NCI-H2107 treated with DMSO at 0.1 percent for 48 hours (cell line): ENCODE data around the gene PANK4.

Experiments used
- DNase-seq: peaks from one replicate; lab custom pipeline; 2025; ENCODE audit not compliant: unreplicated experiment; lab: John Stamatoyannopoulos, UW

PANK4 gene

DNA sequence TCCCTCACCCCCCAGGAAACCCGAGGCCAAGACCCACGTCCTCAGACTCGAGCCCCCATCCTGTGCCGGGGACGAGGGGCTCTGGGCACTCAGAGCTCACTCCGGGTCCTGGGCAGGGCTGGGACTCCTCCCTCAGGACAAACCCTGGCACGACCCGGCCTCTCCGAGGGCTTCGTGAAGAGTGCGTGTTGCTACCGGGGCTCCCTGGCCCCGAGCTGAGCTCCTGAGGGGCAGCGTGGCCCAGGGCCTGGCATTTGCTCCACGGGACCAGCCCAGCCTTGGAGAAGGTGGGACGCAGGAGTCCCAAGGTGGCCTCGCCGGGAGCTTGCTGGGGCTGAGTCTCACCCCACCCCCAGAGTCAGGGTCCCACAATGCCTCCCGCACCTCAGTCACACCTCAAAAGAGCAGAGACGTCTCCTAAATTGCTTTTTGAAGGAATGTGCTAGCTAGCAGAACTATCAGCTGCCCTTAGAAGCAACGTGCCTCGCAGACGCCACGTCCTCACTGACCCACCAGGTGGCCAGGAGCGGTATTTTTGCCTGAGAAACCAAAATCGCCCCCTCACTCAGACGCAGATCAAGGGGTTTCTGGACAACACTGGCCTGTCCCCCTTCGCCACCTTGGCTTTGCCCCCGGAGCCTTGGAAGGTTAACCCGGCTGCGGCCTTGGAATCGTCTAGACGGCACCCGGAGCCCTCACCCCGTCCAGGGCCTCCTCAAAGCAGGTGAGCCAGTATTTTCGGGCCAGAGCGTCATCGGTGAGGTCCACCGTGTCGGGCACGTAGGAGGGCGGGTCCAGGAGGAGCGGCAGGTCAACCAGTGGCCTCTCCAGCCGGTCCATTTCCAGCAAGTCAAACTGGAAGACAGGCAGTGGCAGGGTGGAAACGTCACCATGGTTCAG, 11.3 kb downstream of the PANK4 start:
- no peak for DNase-seq

DNA sequence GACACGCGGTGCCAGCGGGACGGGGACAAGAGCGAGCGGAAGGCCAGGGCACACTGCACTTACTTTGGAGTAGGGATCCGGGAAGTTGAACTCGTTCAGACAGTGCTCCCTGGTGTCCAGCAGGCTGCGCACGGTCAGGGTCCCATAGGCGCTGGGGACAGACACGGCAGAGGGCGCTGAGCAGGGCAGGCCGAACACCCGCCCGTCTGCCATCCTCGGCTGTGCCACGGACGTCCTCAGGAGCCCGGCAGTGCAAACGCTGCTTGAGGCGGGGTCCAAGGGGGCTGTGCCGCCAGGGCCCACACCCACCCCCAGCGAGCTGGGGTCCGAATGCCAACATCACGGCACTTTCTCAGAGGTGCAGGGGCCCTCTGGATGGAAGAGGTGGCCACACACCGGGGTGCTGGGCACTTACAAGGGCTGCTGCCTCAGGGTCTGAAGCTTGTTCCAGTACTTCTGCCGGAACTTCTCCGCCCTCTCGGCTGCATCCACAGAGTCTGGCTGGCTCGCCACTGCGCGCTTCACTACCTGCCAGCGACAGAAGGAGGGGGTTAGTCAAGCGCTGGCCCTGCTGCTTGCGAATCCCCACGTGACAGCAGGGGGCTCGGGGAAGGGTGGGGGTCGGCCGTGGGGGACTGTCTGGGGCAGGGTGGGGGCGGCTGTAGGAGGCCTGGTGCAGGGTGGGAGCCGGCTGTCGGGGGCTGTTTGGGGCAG, 12.3 kb downstream of the PANK4 start:
- DNase-seq, result no peak

DNA sequence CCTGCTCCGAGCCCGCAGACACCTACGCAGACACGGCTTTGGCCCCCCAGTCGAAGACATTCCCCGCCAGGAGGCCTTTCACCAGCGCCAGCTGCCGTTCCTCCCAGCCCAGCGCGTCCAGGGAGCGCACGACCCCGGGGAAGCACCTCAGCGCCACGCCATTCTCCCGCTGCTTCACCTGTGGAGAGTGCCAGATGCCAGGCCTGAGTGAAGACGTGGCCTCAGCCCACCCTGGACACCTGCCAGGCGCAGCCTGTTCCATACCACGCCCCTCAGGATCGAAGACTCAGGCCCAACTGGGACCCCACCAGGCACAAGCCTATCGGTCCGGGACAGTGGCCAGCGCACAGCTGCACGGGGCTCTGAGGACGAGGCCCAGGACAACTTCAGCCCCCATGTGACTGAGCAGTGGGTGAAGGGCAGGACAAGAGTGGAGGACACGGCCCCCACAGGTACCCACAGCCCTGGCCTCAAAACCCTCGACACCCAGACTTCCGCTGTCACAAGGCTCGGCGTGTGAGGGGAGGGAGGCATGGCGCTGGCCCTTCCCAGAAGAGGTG, 13.5 kb downstream of the PANK4 start:
- DNase-seq, result no peak

DNA sequence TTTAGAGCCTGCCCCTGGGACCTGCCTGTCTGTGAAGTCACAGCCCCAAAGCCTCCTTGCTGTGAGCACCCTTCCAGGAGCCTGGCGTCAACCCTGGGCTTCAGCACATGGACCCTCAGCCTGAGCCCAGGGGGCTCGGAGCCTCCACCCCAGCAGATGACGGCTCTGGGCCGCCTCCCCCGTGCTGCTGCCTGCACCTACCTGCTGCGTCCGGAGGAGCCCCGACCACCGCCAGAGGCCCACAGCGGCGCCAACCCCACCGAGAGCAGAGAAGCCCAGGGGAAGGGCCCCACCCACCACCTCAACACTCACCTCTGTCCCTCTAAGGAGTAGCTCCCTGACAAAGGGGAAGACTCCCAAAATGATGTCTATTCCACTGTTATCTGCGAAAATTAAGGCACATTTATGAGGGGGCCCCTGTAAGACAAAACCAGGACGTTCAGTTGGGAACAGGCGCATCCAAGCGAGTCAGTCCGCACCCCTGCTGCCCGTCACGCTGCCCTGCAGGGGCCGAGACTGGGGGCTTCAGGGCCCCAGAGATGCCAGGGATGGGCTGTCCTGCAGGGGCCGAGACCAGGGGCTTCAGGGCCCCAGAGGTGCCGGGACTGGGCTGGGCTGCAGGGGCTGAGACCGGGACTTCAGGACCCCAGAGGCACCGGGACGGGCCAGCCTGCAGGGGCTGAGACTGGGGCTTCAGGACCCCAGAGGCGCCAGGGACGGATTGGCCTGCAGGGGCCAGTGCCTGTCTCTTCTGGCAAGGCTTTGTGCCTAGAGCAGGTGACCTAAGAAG, 15.8 kb downstream of the PANK4 start:
- no peak for DNase-seq

DNA sequence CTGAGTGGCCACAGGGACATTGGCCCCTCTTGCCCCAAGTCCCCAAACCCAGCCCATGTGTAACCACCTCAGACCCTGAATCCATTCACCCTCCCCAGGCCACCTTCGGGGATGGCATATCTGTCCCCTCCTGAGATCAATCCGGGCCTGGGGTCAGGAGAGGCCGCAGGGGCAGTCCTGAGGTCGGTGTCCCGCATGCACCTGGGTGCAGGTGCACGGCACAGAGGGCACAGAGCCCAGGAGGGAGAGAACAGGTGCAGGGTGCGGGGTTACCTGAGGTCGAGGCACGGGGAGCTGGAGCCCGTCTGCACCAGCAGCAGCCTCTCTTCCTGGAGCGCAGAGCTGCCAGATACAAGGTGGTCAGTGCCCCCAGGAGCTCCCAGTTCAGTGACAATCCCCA, 16.8 kb downstream of the PANK4 start:
- no peak for DNase-seq

DNA sequence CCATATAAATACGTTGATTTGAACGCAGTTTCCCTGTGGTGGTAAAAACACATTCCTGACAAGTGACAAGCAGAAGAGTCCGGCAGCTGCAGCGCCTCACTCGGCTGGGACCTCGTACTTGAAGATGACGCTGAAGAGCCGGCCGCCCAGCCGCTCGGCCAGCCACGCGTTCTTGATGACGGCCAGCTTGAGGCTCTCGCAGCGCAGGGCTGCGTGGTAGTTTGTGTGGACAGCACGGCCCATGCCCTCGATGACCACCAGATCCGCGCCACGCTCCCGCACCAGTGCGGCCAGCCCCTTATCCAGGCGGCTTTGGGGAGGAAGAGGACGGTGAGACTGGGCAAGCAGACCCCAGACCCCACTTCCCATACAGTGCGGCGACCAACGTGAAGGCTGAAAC, 17.6 kb downstream of the PANK4 start:
- DNase-seq, result no peak

DNA sequence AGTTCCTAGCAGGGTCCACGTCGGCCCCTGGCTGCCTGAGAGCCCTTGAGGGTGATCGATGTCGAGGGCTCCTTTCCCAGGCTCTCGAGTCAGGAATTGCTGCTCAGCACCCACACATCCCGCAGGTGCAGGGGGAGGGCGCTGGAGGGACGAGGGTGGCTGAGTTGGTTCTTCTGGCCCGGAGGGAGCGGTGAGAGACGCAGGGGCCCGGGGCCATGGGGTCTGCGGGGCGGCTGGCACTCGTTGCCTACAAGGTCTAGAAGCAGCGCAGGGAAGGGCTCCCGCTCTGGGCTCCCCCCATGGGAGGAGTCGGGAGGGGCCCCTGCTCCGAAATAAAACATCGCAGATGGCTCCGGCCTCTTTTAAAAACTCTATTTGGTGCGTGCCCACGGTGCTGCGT, 18.2 kb downstream of the PANK4 start:
- DNase-seq, result no peak

DNA sequence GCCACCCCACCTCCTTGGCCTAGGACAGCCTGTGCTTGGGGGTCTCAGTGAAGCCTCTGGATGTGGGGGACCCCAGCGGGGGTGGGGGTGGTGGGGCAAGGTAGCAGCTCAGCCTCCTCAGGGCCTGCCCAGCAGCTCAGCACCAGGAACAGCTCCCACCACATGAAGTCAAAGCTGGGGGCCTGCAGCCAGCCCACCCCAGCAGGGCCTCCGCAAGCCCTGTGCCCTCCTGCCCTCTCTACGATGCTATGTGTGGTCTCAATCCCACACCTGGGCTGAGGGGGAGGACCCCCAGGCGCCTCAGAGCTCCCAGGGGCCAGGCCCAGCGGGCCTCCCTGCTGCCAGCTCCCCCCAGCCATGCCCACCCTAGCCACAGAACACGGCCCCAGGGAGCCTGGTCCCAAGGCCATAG, 18.6 kb downstream of the PANK4 start:
- no peak for DNase-seq

DNA sequence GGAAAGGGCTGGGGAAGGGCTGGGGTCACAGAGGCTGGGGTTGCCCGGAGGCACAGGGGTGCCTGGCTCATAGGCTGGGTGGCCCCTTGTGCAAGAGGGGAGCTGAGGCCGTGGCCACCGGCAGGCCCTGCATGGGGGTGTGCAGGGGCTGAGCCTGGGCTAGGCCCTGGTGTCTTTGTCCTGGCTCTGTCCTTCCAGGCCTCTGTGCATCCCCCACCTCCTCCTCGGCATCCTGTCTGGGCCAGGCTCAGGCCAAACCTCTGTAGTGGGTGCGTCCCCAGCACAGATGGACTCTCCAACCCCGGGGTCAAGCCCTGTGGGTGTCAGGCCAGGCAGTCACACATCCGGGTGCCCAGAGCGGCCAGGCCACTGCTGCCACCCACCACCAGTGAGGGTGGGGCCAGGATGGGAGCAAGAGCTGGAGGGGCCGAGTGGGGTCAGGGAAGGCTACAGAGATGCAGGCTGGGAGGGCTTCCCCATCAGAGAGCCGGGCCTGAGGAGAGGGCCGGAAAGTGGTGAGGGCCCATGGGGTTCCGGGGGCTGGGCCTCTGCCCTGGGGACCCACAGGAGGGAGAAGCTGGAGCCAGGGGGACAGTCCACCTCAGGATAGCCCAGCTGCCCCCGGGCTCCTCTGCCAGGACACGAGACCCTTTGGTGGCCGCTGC, 19.4 kb downstream of the PANK4 start:
- no peak for DNase-seq

DNA sequence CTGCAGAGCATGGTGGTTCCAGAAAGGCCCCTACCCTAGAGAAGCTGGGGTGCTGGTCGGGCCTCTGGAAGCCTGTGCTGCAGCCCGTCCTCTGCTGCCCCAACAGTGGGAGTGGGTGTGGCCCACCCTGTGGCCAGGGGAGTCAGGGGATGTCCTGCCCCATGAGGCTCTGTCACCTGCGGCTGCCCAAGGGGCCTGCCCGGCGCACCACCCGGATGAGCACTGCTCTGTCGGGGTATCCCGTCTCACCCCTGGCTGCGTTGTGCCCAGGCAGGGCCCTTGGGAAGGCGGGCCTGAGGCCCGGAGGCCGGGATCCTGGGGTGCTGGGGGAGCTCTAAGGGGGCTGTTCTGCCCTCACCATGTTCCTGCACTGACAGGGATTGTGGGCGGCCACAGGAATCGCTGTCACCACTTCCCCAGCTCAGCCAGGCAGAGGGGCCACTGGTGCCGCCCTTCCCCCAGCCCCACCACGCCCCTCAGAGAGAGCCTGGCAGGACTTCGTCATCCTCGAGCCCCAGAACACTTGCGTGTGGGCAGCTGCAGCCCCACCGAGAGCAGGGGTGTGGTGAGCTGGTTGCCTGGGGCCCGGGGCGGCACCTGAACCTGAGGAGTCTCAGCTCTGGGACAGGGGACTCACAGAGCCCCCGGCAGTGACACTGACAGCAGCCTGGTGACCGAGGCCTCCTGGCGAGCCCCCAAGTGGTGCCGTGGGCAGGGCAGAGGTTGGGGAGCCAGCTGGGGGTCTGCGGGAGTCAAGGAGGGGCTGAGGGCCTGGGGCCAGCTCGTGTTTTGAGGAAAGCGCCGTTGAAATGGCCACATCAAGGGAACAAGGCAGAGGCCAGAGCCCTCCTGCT, 20.2 kb downstream of the PANK4 start:
- DNase-seq, result no peak

DNA sequence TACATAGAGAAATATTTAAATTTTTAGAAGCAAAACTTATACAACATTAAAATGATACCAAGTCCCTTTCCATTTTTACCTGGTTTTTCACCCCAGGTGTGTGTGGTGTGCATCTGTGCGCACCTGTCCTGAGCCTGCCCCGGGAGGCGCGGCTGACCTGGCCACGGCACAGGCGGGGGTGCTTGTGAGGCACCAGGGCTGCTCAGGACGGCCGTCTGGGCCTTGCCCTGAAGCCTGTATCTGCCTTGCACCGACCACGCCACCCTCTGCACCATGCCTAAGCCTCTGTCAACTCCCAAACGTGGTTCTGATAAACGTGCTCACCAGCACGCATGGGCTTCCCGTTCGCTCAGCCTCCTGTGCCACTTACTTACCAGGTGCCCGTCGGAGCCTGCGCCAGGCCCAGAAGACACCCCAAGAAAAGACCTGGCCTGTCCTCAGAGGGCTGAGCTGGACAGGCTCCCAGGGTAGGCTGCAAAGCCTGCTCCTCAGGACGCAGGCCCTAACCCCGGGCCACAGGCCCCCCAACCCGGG, 20.9 kb downstream of the PANK4 start:
- DNase-seq, result no peak

DNA sequence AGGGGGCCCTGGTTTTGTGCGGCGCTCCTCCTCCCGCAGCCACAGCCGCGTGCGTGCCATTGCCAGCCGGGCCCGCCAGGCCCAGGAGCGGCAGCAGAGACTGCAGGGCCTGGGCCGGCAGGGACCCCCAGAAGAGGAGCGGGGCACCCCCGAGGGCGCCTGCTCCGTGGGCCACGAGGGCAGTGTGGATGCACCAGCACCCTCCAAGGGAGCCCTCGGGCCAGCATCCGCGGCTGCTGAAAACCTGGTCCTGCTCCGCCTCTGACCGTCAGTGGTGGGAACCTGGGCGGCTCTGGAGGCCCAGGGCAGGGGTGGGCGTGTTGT, 21.5 kb downstream of the PANK4 start:
- no peak for DNase-seq

DNA sequence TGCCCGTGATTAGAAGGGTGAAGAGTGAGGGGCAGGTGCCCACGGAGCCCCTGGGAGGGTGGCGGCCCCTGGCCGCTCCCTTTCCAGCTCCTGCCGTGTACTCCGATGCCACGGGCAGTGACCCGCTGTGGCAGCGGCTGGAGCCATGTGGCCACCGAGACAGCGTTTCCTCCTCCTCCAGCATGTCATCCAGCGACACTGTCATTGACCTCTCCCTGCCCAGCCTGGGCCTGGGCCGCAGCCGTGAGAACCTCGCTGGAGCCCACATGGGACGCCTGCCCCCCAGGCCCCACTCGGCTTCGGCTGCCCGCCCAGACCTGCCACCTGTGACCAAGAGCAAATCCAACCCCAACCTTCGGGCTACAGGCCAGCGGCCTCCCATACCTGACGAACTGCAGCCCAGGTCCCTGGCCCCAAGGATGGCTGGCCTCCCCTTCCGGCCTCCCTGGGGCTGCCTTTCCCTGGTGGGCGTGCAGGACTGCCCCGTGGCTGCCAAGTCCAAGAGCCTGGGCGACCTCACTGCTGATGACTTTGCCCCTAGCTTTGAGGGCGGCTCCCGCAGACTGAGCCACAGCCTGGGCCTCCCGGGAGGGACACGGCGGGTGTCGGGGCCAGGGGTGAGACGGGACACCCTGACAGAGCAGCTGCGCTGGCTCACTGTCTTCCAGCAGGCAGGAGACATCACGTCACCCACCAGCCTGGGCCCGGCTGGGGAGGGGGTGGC, 22.0 kb downstream of the PANK4 start:
- no peak for DNase-seq

DNA sequence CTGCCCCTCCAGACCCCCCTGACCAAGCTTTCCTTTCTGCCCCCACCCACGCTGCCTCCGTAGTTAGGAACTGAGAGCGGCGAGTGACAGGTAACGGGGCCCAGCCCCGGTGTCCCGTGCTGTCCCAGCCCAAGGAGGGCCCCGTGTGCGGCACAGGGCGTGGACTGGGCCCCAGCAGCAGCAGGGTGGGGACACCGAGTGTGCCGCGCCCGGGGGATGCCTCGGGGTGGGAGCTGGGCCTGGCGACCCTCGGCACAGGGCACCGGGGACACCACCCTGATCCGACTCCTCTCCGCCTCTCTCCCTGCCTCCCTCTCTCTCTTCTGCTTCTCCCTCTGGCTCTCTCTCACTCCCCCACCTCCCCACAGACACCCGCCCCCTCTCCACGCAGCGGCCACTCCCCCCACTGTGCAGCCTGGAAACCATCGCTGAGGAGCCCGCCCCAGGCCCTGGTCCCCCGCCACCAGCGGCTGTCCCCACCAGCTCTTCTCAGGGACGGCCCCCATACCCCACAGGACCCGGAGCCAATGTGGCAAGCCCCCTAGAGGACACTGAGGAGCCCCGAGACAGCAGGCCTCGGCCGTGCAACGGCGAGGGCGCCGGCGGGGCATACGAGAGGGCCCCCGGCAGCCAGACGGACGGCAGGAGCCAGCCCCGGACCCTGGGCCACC, 22.7 kb downstream of the PANK4 start:
- no peak for DNase-seq

DNA sequence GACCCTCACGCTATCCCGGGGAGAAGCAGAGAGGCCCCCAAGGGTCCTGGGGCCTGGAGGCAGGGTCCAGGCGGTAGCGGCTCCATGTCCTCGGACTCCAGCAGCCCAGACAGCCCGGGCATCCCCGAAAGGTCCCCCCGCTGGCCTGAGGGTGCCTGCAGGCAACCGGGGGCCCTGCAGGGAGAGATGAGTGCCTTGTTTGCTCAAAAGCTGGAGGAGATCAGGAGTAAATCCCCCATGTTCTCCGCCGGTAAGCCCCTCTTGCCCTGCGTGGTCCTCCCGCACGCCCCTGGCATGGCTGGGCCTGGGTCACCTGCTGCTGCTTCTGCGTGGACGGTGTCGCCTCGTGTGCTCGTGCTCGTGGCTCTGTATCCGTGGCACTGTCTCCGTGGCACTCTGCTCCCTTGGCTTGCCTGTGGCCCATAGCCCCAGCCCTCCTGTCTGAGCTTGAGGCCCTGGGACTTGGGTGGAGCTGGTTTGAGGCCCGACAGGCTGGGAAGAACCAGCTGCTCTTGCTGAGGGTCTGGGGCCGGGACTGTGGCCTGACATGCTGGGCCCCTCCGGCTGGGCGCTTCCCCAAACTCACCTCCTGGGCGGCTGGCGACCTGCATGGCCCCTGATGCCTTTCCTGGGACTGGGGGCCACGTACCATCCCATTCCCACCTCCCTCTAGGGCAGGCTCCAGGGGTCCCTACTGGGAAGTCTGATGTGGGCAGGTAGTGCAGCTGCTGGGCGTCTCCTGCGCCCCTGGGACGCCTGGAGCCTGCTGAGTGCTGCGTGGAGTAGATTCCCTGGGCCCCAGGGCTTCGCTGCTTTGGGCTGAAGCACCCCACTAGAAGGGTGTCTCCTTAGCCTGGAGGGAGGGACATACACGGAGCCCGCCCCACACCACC, 23.5 kb downstream of the PANK4 start:
- DNase-seq, result no peak

DNA sequence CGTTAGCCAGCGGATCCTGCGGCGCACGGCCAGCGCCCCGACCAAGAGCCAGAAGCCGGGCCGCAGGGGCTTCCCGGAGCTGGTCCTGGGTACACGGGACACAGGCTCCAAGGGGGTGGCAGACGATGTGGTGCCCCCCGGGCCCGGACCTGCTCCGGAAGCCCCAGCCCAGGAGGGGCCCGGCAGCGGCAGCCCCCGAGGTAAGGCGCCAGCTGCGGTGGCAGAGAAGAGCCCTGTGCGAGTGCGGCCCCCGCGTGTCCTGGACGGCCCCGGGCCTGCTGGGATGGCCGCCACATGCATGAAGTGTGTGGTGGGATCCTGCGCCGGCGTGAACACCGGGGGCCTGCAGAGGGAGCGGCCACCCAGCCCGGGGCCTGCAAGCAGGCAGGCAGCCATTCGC, 24.2 kb downstream of the PANK4 start:
- no peak for DNase-seq

DNA sequence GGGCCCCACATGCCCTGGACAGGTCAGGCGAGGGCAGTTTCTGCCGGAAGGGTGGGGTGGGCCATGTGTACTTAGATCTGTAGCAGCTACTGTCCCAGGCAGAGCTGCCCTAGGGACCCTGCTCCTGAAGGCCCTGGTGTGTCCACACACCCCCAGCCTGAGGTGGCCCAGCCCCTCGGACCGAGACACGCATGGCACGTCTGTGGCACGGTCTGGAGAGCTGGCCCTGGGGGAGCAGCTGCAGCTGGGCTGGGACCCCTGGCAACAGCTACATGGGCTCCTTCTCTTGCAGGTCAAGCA, 24.6 kb downstream of the PANK4 start:
- DNase-seq, result no peak
